Measurements from ENCODE around the gene FMO1.
A peak's percentile ranks its signal among the peaks of the same experiment; 100 is the strongest.
"Not testable (repeated sequence)": the region's sequence is repeated elsewhere in the genome, so short reads cannot be mapped to it uniquely, and the experiment has no call there.

FMO1 gene

GRCh38 chr1:171279678-171280077 lies 31.4 kb downstream of the FMO1 start:
- DNase-seq (ENCODE audit: low read depth in 3 of 3), result no peak

GRCh38 chr1:171280599-171280998 lies 32.3 kb downstream of the FMO1 start:
- no peak for DNase-seq (ENCODE audit: low read depth in 3 of 3)

GRCh38 chr1:171286032-171286705 lies 37.9 kb downstream of the FMO1 start:
- DNase-seq (ENCODE audit: low read depth in 3 of 3), result no peak

- no peak for DNase-seq (ENCODE audit: low read depth in 3 of 3)
Observed at GRCh38 chr1:171290621-171291020, 42.3 kb downstream of the FMO1 start.

- DNase-seq (ENCODE audit: low read depth in 3 of 3), result no peak
Observed at GRCh38 chr1:171292799-171293198, 44.5 kb downstream of the FMO1 start.

- DNase-seq (ENCODE audit: low read depth in 3 of 3), result not testable (repeated sequence)
Observed at GRCh38 chr1:171295383-171295782, 47.1 kb downstream of the FMO1 start.

GRCh38 chr1:171295821-171296220 lies 47.5 kb downstream of the FMO1 start:
- no peak for DNase-seq (ENCODE audit: low read depth in 3 of 3)

- DNase-seq (ENCODE audit: low read depth in 3 of 3), result no peak
Observed at GRCh38 chr1:171296897-171297296, 48.6 kb downstream of the FMO1 start.

- no peak for DNase-seq (ENCODE audit: low read depth in 3 of 3)
Observed at GRCh38 chr1:171298696-171299095, 50.4 kb downstream of the FMO1 start.

- DNase-seq (ENCODE audit: low read depth in 3 of 3), result no peak
Observed at GRCh38 chr1:171299342-171299741, 51.0 kb downstream of the FMO1 start.

GRCh38 chr1:171300401-171300800 lies 52.1 kb downstream of the FMO1 start:
- no peak for DNase-seq (ENCODE audit: low read depth in 3 of 3)

- no peak for DNase-seq (ENCODE audit: low read depth in 3 of 3)
Observed at GRCh38 chr1:171310661-171311087, 62.4 kb downstream of the FMO1 start.

GRCh38 chr1:171311771-171312558 lies 63.7 kb downstream of the FMO1 start:
- no peak for DNase-seq (ENCODE audit: low read depth in 3 of 3)

GRCh38 chr1:171313319-171313834 lies 65.1 kb downstream of the FMO1 start:
- DNase-seq (ENCODE audit: low read depth in 3 of 3), result no peak

GRCh38 chr1:171313835-171314320 lies 65.6 kb downstream of the FMO1 start, which contains the start of gene FMO4:
Gene FMO4 (plus strand): TSS chr1:171314183. CDS start chr1:171319826, 5,643 bp downstream.
- DNase-seq (ENCODE audit: low read depth in 3 of 3), result peak; percentile 57 to 80 (median 71)

GRCh38 chr1:171329251-171329650 lies 81.0 kb downstream of the FMO1 start:
- DNase-seq (ENCODE audit: low read depth in 3 of 3), result no peak

- no peak for DNase-seq (ENCODE audit: low read depth in 3 of 3)
Observed at GRCh38 chr1:171334024-171334640, 85.8 kb downstream of the FMO1 start.

Data from stimulated activated CD4-positive, alpha-beta T cell treated with anti-CD3 and anti-CD28 coated beads, TNF-alpha, amount 100 ng/mL, for 24 hours (primary cell).